HG03108 (cell line): ENCODE data around the gene MYRF.

ENCODE experiments used
- ATAC-seq: cut with Tn5 transposase; IDR thresholded peaks from one replicate; pipeline ENCODE4 v1.9.1; 2021; ENCODE audit warnings: moderate library complexity; ENCODE audit not compliant: unreplicated experiment

The MYRF gene

GRCh38 chr11:61752117-61752924, at the start of gene MYRF:
Gene MYRF, plus strand, starts transcription at chr11:61752636. Its CDS starts 109 bp downstream, at chr11:61752745.
- ATAC-seq = no peak

- ATAC-seq = no peak
These were observed 49.6 kb upstream of the MYRF start for GRCh38 chr11:61702701-61703312.

- ATAC-seq = no peak
These were observed 47.6 kb upstream of the MYRF start for GRCh38 chr11:61704838-61705237.

GRCh38 chr11:61706452-61707400, 45.7 kb upstream of the MYRF start:
- no peak for ATAC-seq

- ATAC-seq = no peak
These were observed 44.9 kb upstream of the MYRF start for GRCh38 chr11:61707574-61707973.

GRCh38 chr11:61709110-61709509, 43.3 kb upstream of the MYRF start:
- no peak for ATAC-seq

- ATAC-seq = no peak
These were observed 42.9 kb upstream of the MYRF start for GRCh38 chr11:61709572-61709971.

GRCh38 chr11:61710019-61710418, 42.4 kb upstream of the MYRF start:
- ATAC-seq = no peak

GRCh38 chr11:61711037-61711436, 41.4 kb upstream of the MYRF start:
- no peak for ATAC-seq

- no peak for ATAC-seq
These were observed 40.9 kb upstream of the MYRF start for GRCh38 chr11:61711498-61711897.

- ATAC-seq = no peak
These were observed 40.1 kb upstream of the MYRF start for GRCh38 chr11:61712314-61712713.

GRCh38 chr11:61712846-61713245, 39.6 kb upstream of the MYRF start:
- ATAC-seq = no peak

GRCh38 chr11:61713464-61713863, 39.0 kb upstream of the MYRF start:
- no peak for ATAC-seq

- no peak for ATAC-seq
These were observed 38.5 kb upstream of the MYRF start for GRCh38 chr11:61713906-61714305.

GRCh38 chr11:61714316-61714715, 38.1 kb upstream of the MYRF start:
- ATAC-seq = no peak

GRCh38 chr11:61714916-61715315, 37.5 kb upstream of the MYRF start:
- ATAC-seq = no peak

GRCh38 chr11:61715867-61716266, 36.6 kb upstream of the MYRF start:
- ATAC-seq = no peak

- ATAC-seq = no peak
These were observed 35.8 kb upstream of the MYRF start for GRCh38 chr11:61716478-61717285.

GRCh38 chr11:61717286-61718033, 35.0 kb upstream of the MYRF start:
- ATAC-seq = no peak

- ATAC-seq = no peak
These were observed 34.3 kb upstream of the MYRF start for GRCh38 chr11:61718046-61718531.
